Endodermal cell (in vitro differentiated cells): ENCODE results near the gene RAB38. TPM values are rescaled to one million over a fixed set of nuclear protein-coding genes. Genes with fewer than 3 reads are reported as not detected.

Source experiments
- DNase-seq: peaks from one replicate; pipeline ENCODE4 v3.0.0-alpha.2; 2017
- H3K27ac ChIP-seq: 2 replicates; pipeline ENCODE4 v1.5.1; 2013; ENCODE audit warnings: mild to moderate bottlenecking, low read depth, low read length, moderate library complexity
- H3K27me3 ChIP-seq: 2 replicates; pipeline ENCODE4 v1.6.1; 2013; ENCODE audit warnings: mild to moderate bottlenecking, low read length, moderate library complexity; ENCODE audit not compliant: insufficient read depth, control insufficient read depth, poor library complexity, severe bottlenecking
- H3K36me3 ChIP-seq: 2 replicates; pipeline ENCODE4 v1.7.0; 2013; ENCODE audit warnings: mild to moderate bottlenecking, low read length, moderate library complexity; ENCODE audit not compliant: control insufficient read depth, insufficient read depth
- H3K4me1 ChIP-seq: one replicate; pipeline ENCODE4 v1.7.0; 2013; ENCODE audit warnings: low read length; ENCODE audit not compliant: control insufficient read depth, insufficient read depth
- H3K4me3 ChIP-seq: 2 replicates; pipeline ENCODE4 v1.5.1; 2013; ENCODE audit warnings: mild to moderate bottlenecking, low read length, moderate library complexity
- H3K9ac ChIP-seq: 2 replicates; pipeline ENCODE4 v1.6.1; 2013; ENCODE audit warnings: mild to moderate bottlenecking, low read length, moderate library complexity; ENCODE audit not compliant: poor library complexity, severe bottlenecking; ENCODE audit errors: extremely low read depth
- H3K9me3 ChIP-seq: 2 replicates; pipeline ENCODE4 v1.6.1; 2013; ENCODE audit warnings: mild to moderate bottlenecking, low read length, moderate library complexity; ENCODE audit not compliant: control insufficient read depth
- H3K27ac Mint-ChIP-seq: 2 replicates; pipeline ENCODE4 v1.8.0; 2020; ENCODE audit warnings: mixed read lengths
- H3K27me3 Mint-ChIP-seq: 2 replicates; pipeline ENCODE4 v1.8.0; 2021; ENCODE audit warnings: mild to moderate bottlenecking, mixed read lengths; ENCODE audit not compliant: insufficient read depth
- H3K36me3 Mint-ChIP-seq: 2 replicates; pipeline ENCODE4 v1.8.0; 2020; ENCODE audit warnings: low read depth, mixed read lengths
- H3K4me1 Mint-ChIP-seq: 2 replicates; pipeline ENCODE4 v1.8.0; 2020; ENCODE audit warnings: mixed read lengths
- H3K4me3 Mint-ChIP-seq: 2 replicates; pipeline ENCODE4 v1.8.0; 2020; ENCODE audit warnings: mild to moderate bottlenecking, moderate library complexity, mixed read lengths
- H3K9me3 Mint-ChIP-seq: 2 replicates; pipeline ENCODE4 v1.8.0; 2020; ENCODE audit warnings: mild to moderate bottlenecking, mixed read lengths
- WGBS, 2 experiments: methylation state at CpG; one replicate each; pipeline versions ENCODE4 v1.1.5 to v1.1.7; 2013; ENCODE audit warnings: missing lambda C conversion rate in 2 of 2, mixed read lengths in 1 of 2; ENCODE audit not compliant: insufficient coverage in 1 of 2, insufficient read length in 1 of 2; 5-methylcytosine and 5-hydroxymethylcytosine counted together
- total RNA-seq, 2 donors: library from RNA; stranded (reverse); fragmentation: NEBNext Ultra II Directional in 1 of 2; extraction: Animal tissue kit (Norgen Biotek cat#: 25700) in 1 of 2; gene quantifications; 2 replicates in 1 of 2; 3 replicates in 1 of 2; pipeline ENCODE4 v1.2.1, GENCODE V29; 2021
- TF ChIP-seq, protein P1 (sequence below): fragments of 200-600 bp; sonication (generic); conservative IDR thresholded peaks from 2 replicates; pipeline ENCODE4 v1.5.0; 2021; ENCODE audit warnings: antibody characterized with exemption, mild to moderate bottlenecking

Gene RAB38
- total RNA-seq, 2 donors from 2014 or later: 12.3 to 15.0 TPM

DNA sequence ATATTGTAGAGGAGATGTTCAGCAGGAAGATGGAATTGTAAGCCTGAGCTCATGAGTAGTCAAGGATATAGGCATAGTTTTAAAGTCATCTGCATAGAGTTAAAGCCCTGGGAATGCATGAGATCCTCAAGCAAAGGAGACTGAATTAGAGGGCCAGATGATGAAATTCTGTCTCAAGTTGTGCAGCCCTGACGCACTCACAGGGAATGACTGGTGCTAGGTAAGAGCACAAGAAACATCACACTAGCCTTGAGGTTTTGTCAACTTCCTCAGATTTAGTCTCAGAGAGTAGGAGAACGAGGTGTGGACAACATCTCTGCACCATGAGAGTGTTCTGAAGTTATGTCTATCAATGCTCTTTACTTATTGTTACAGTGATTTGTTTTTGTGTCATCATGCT, 5.8 kb downstream of the RAB38 start:
- Histone ChIP-seq H3K9me3 (no peaks in the 10 kb centered on the region), H3K36me3 (no peaks in the 10 kb centered on the region), H3K27me3 (peaks cover 10% of the 10 kb centered on the region), H3K4me3 (no peak overlapping the region), H3K9ac (no peak overlapping the region), H3K4me1 (no peaks in the 10 kb centered on the region), H3K27ac (no peak overlapping the region)
- Mint-ChIP-seq H3K4me3 (no peak overlapping the region), H3K4me1 (peaks cover 15% of the 10 kb centered on the region), H3K9me3 (no peaks in the 10 kb centered on the region), H3K27ac (no peak overlapping the region), H3K27me3 (peaks cover 6% of the 10 kb centered on the region), H3K36me3 (no peaks in the 10 kb centered on the region)
- WGBS, 2 experiments: 93 to 100% methylated on average over 1 to 2 of the region's 2 CpGs
- DNase-seq: no peak
- TF ChIP-seq, protein P1, sequence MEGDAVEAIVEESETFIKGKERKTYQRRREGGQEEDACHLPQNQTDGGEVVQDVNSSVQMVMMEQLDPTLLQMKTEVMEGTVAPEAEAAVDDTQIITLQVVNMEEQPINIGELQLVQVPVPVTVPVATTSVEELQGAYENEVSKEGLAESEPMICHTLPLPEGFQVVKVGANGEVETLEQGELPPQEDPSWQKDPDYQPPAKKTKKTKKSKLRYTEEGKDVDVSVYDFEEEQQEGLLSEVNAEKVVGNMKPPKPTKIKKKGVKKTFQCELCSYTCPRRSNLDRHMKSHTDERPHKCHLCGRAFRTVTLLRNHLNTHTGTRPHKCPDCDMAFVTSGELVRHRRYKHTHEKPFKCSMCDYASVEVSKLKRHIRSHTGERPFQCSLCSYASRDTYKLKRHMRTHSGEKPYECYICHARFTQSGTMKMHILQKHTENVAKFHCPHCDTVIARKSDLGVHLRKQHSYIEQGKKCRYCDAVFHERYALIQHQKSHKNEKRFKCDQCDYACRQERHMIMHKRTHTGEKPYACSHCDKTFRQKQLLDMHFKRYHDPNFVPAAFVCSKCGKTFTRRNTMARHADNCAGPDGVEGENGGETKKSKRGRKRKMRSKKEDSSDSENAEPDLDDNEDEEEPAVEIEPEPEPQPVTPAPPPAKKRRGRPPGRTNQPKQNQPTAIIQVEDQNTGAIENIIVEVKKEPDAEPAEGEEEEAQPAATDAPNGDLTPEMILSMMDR: no peak

DNA sequence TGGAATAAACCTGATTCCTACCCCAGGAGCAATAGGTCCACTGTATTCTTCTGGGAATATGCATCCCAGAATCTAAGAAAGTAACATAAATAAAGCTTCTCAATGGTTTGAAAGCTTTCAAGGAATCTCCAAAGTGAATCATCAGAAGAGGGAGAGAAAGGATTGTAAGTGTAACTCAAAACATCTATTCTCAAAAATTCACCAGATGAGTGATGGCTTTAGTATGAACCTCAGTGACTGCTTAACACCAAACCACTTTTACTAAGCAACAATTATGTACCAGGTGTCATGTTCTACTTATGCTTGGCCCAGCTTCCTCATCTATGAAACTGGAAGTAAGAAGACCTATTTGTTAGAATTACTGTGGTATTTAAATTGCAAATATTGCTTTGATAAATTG, 7.4 kb downstream of the RAB38 start:
- Mint-ChIP-seq H3K36me3 (no peaks in the 10 kb centered on the region), H3K4me3 (no peak overlapping the region), H3K27me3 (no peaks in the 10 kb centered on the region), H3K9me3 (no peaks in the 10 kb centered on the region), H3K4me1 (peaks cover 4% of the 10 kb centered on the region), H3K27ac (no peak overlapping the region)
- no peaks in the 10 kb centered on the region for H3K36me3 ChIP-seq
- H3K9ac ChIP-seq: no peak overlapping the region
- DNase-seq: no peak
- TF ChIP-seq, protein P1: no peak
- H3K9me3 ChIP-seq: no peaks in the 10 kb centered on the region
- H3K4me3 ChIP-seq: no peak overlapping the region
- no peaks in the 10 kb centered on the region for H3K27me3 ChIP-seq
- H3K27ac ChIP-seq: no peak overlapping the region
- no peaks in the 10 kb centered on the region for H3K4me1 ChIP-seq

- H3K27ac Mint-ChIP-seq: no peak overlapping the region
- no peak overlapping the region for H3K4me3 Mint-ChIP-seq
- H3K4me1 Mint-ChIP-seq: peaks cover 4% of the 10 kb centered on the region
- no peaks in the 10 kb centered on the region for H3K4me1 ChIP-seq
- no peaks in the 10 kb centered on the region for H3K36me3 ChIP-seq
- no peaks in the 10 kb centered on the region for H3K36me3 Mint-ChIP-seq
- H3K27me3 ChIP-seq: no peaks in the 10 kb centered on the region
- H3K9me3 ChIP-seq: no peaks in the 10 kb centered on the region
- H3K27ac ChIP-seq: no peak overlapping the region
- no peak overlapping the region for H3K4me3 ChIP-seq
- no peak overlapping the region for H3K9ac ChIP-seq
- no peaks in the 10 kb centered on the region for H3K27me3 Mint-ChIP-seq
- H3K9me3 Mint-ChIP-seq: peaks cover 2% of the 10 kb centered on the region
- 94 to 100% methylated on average over 1 of the region's 1 CpG for WGBS, 2 experiments
- TF ChIP-seq, protein P1: no peak
- no peak for DNase-seq
These were observed 10.2 kb downstream of the RAB38 start for GRCh38 chr11:88164806-88165585.
